SH-SY5Y (cell line): ENCODE data around the gene LCK.

ENCODE experiments used
- GATA2 ChIP-seq: IDR thresholded peaks from 2 replicates; pipeline ENCODE4 v1.6.1; 2011; ENCODE audit warnings: mild to moderate bottlenecking, low read depth, low read length
- GATA3 ChIP-seq: IDR thresholded peaks from 2 replicates; pipeline ENCODE4 v1.6.1; 2011; ENCODE audit warnings: low read depth, mild to moderate bottlenecking, low read length, moderate library complexity

DNA sequence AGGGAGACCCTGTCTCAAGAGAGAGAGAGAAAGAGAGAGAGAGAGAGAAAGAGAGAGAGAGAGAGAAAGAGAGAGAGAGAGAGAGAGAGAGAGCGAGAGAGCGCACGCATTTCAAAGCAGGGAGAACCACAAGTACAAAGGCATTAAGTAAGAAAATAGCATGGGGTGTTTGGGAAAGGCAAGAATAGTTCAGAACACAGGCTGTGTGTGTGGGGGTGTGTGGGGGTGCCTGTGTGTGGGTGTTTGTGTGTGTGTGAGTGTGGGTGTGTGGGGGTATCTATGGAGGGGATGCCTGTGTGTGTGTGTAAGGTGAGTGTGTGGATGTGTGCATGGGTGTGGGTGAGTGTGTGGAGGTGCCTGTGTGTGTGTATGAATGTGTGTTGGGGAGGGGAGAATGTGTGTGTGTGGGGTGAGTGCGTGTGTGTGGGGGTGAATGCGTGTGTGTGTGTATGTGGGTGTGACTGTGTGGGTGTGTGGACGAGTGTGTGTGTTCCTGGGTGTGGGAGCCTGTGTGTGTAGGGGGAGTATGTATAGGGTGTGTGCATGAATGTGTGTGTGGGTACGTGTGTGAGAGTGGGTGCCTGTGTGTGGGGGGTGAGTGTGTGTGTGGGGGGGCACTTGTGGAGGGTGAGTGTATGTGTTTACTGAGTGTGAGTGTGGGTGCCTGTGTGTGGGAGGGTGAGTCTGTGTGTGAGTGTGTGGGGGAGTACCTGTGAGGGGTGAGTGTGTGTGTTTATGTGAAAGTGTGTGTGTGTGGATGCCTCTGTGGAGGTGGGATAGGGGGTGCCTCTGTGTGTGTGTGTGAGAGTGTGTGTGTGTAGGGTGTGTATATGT lies 21.7 kb downstream of the LCK start:
- TF ChIP-seq GATA2 (no peak), GATA3 (no peak)
